HFFc6 (cell line): ENCODE data around the gene GSS. TPM values are rescaled to one million over a fixed set of nuclear protein-coding genes. Genes with fewer than 3 reads are reported as not detected.

Experiments
- DNase-seq: peaks from one replicate; pipeline ENCODE4 v3.0.0-alpha.2; 2018
- H3K27ac Mint-ChIP-seq: 2 replicates; pipeline ENCODE4 v1.8.0; 2020; ENCODE audit warnings: mild to moderate bottlenecking, mixed read lengths
- H3K27me3 Mint-ChIP-seq: 2 replicates; pipeline ENCODE4 v1.8.0; 2021; ENCODE audit warnings: mild to moderate bottlenecking, moderate library complexity, mixed read lengths; ENCODE audit not compliant: insufficient read depth
- H3K36me3 Mint-ChIP-seq: 2 replicates; pipeline ENCODE4 v1.8.0; 2021; ENCODE audit warnings: low read depth, mixed read lengths
- H3K4me1 Mint-ChIP-seq: 2 replicates; pipeline ENCODE4 v1.8.0; 2020; ENCODE audit warnings: low read depth, mixed read lengths
- H3K4me3 Mint-ChIP-seq: 2 replicates; pipeline ENCODE4 v1.8.0; 2020; ENCODE audit warnings: mild to moderate bottlenecking, moderate library complexity, mixed read lengths
- H3K9me3 Mint-ChIP-seq: 2 replicates; pipeline ENCODE4 v1.8.0; 2020; ENCODE audit warnings: mild to moderate bottlenecking, mixed read lengths
- CTCF ChIP-seq: fragments of 200-600 bp; sonication (generic); IDR thresholded peaks from 2 replicates; pipeline ENCODE4 v1.5.0; 2021; ENCODE audit warnings: antibody characterized with exemption, mild to moderate bottlenecking
- total RNA-seq, 6 experiments: library from RNA; stranded (reverse); fragmentation: NEBNext Ultra II Directional; extraction: Animal tissue kit (Norgen Biotek cat#: 25700); gene quantifications; 2 replicates in 1 of 6; 3 replicates in 5 of 6; pipeline ENCODE4 v1.2.3, GENCODE V29; 2021

GSS gene
- total RNA-seq, 6 experiments from 2014 or later, result 72.1 to 86.8 (median 76.6) TPM

DNA sequence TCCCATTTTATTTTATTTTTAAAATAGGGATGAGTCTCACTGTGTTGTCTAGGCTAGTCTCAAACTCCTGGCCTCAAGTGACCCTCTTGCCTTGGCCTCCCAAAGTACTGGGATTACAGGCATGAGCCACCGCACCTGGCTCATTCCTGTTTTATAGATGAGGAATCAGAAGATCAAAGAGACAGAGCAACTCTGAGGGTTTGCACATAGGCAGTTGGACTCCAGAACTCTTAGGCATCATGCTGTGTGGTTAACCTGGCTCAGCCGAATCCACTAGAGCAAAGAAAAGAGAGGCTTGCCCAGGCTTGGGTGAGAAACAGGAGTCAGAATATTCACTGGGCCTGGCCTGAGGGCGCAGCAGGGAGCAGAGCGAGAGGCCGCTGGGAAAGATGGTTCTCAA lies 9.4 kb upstream of the GSS start:
- no peak overlapping the region for H3K27ac Mint-ChIP-seq

GRCh38 chr20:34964486-34964885 lies 8.9 kb upstream of the GSS start:
- Mint-ChIP-seq H3K27ac (no peak overlapping the region), H3K4me1 (0 out of 2 replicates have a peak, but pooled peaks cover 5% of the 10 kb centered on the region), H3K27me3 (peaks cover 4% of the 10 kb centered on the region), H3K36me3 (no peaks in the 10 kb centered on the region), H3K9me3 (no peaks in the 10 kb centered on the region), H3K4me3 (no peak overlapping the region)
- TF ChIP-seq CTCF, result no peak
- no peak for DNase-seq

More for the DNA sequence above, 9.4 kb upstream of the GSS start:
- no peak for TF ChIP-seq CTCF
- Mint-ChIP-seq H3K4me3 (no peak overlapping the region), H3K36me3 (no peaks in the 10 kb centered on the region), H3K4me1 (0 out of 2 replicates have a peak, but pooled peaks cover 5% of the 10 kb centered on the region), H3K27me3 (peaks cover 4% of the 10 kb centered on the region), H3K9me3 (no peaks in the 10 kb centered on the region)
- DNase-seq, result no peak

DNA sequence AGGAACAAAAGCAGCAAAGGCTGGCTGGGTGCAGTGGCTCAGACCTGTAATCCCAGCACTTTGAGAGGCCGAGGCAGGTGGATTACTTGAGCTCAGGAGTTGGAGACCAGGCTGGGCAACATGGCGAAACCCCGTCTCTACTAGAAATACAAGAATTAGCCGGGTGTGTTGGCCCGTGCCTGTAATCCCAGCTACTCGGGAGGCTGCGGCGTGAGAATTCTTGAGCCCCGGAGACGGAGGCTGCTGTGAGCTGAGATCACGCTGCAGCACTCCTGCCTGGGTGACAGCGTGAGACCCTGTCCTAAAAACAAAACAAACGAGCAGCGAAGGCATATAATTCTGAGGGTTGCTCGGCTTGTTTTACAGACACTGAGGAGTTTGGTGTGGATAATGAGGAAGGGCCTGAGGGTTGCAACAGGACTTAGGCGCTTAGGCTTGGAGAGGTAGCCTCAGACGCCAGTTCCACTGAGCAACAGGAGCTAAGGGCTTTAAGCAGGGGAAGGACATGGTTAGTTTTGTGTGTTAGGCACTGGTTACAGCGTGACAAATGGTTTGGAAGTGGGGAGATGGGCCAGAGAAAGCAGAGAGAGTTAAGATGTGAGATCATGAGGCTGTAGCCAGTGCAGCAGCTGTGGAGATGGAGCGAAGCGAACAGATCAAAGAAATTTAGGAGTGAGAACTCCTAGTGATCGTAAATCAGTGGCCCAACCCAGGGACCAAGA lies 1.3 kb upstream of the GSS start:
- no peak overlapping the region for H3K27ac Mint-ChIP-seq

DNA sequence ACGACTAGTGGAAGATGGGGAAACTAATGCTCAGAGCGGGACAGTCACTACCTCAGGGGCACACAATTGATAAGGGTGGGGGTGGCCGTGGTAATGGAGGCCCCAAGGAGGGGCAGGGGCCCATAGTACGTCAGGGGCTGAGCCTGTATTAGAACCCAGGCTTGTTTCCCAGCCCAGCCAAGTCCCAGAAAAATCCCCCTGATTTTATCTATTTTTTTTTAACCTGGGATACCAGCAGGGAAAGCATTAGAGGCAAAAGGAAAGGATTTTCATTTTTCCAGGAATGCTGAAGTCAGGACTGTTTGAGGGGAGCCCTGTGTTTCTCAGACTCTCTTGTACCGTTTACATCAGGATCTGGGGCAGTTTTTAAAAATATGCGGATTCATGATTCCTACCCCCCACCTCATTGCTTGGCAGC lies 444 bp upstream of the GSS start:
- H3K4me3 Mint-ChIP-seq, result peak overlapping the region; percentile 96
- H3K27ac Mint-ChIP-seq, result peak overlapping the region; percentile 98
- peak; percentile 39; the same call in 1 of the 2 replicates for TF ChIP-seq CTCF
- peaks cover 9% of the 10 kb centered on the region for H3K36me3 Mint-ChIP-seq
- peaks cover 9% of the 10 kb centered on the region for H3K9me3 Mint-ChIP-seq
- peaks cover 32% of the 10 kb centered on the region for H3K4me1 Mint-ChIP-seq
- peaks cover 2% of the 10 kb centered on the region for H3K27me3 Mint-ChIP-seq
- DNase-seq, result no peak

More for the DNA sequence above, 1.3 kb upstream of the GSS start:
- H3K9me3 Mint-ChIP-seq, result peaks cover 9% of the 10 kb centered on the region
- no peak overlapping the region for H3K4me3 Mint-ChIP-seq
- no peak for DNase-seq
- peaks cover 2% of the 10 kb centered on the region for H3K27me3 Mint-ChIP-seq
- peaks cover 9% of the 10 kb centered on the region for H3K36me3 Mint-ChIP-seq
- TF ChIP-seq CTCF, result no peak
- H3K4me1 Mint-ChIP-seq, result peaks cover 32% of the 10 kb centered on the region

DNA sequence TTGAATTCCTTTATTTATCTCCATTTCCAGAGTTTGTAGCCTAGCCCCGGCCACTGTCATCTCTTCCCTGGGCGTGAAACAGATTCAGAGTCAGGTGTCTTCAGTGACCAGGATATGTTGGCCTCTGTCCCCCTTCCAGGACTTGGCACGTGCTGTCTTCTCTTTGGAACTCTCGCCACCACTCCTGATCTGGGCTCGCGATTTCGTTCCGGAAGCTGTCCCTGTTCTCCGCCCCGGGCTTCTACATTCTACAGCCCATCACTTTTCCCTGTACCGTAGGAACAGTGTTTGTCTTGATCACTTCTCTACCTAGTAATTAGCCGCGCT lies 739 bp downstream of the GSS start:
- Mint-ChIP-seq H3K27me3 (peaks cover 2% of the 10 kb centered on the region), H3K4me3 (peak overlapping the region; percentile 96), H3K27ac (peak overlapping the region; percentile 98), H3K36me3 (peaks cover 9% of the 10 kb centered on the region), H3K9me3 (peaks cover 9% of the 10 kb centered on the region), H3K4me1 (peaks cover 32% of the 10 kb centered on the region)
- DNase-seq, result peak; percentile 25
- no peak for TF ChIP-seq CTCF
